NCI-H748 (cell line): ENCODE measurements around the gene CENPE.
A peak's percentile ranks its signal among the peaks of the same experiment; 100 is the strongest.
"Not testable (repeated sequence)": the region's sequence is repeated elsewhere in the genome, so short reads cannot be mapped to it uniquely, and the experiment has no call there.

Source experiments
- DNase-seq: peaks from one replicate; lab custom pipeline; 2025; ENCODE audit not compliant: unreplicated experiment; lab: John Stamatoyannopoulos, UW

Gene CENPE, protein sequence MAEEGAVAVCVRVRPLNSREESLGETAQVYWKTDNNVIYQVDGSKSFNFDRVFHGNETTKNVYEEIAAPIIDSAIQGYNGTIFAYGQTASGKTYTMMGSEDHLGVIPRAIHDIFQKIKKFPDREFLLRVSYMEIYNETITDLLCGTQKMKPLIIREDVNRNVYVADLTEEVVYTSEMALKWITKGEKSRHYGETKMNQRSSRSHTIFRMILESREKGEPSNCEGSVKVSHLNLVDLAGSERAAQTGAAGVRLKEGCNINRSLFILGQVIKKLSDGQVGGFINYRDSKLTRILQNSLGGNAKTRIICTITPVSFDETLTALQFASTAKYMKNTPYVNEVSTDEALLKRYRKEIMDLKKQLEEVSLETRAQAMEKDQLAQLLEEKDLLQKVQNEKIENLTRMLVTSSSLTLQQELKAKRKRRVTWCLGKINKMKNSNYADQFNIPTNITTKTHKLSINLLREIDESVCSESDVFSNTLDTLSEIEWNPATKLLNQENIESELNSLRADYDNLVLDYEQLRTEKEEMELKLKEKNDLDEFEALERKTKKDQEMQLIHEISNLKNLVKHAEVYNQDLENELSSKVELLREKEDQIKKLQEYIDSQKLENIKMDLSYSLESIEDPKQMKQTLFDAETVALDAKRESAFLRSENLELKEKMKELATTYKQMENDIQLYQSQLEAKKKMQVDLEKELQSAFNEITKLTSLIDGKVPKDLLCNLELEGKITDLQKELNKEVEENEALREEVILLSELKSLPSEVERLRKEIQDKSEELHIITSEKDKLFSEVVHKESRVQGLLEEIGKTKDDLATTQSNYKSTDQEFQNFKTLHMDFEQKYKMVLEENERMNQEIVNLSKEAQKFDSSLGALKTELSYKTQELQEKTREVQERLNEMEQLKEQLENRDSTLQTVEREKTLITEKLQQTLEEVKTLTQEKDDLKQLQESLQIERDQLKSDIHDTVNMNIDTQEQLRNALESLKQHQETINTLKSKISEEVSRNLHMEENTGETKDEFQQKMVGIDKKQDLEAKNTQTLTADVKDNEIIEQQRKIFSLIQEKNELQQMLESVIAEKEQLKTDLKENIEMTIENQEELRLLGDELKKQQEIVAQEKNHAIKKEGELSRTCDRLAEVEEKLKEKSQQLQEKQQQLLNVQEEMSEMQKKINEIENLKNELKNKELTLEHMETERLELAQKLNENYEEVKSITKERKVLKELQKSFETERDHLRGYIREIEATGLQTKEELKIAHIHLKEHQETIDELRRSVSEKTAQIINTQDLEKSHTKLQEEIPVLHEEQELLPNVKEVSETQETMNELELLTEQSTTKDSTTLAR (N-terminal part only)

DNA sequence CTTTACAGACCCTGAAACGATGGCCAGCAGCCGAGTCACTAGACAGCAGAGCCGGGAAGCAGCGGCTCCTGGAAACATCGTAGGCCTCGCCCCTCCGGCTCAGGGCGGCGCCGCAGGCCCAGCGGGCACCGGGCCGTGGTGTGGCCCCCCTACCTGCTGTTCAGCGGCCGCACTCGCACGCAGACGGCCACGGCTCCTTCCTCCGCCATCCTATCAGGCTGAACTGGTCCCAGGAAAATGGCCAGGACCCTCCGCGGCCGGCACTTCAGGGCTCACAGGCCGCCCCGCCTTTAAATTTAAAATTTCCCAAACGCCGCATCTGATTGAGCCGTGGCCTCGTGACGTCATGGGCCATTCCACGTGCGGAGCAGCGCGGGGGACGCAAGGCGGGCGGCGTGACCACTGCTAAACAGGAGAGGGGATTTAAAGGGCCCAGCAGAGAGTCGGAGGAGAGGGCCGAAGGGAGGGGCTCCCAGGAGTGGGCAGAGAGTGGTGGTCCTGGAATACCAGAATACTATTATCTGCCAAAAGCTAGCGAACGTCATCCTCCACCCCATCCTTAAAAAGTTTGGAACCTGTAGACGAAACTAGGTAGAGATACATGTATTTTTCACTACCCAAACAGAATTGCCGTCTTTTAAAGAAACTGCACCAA, at the start of gene CENPE:
CENPE (minus strand) TSS at position 233 of the 655 bp plus-strand sequence; CDS start at position 209, 24 bp downstream.
- peak; percentile 90 for DNase-seq

DNA sequence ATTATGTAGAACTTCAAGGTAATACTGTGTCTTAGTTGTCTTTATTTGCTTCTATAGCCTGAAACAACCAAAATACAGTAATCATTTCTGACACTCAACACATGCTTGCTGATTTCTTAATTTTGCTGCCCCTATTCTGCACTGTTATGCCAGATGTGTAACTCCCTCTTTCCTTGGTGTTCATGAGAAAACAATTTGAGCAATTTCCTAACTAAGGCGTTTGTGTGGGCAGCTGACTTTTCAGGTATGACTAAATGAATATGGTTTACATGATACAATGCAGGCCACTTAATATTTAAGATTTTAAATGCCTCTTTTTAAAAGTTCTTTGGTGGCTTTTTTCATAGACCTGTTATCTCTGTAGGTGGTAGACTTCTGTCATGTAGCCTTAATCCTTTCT, 46.1 kb upstream of the CENPE start:
- DNase-seq: no peak

DNA sequence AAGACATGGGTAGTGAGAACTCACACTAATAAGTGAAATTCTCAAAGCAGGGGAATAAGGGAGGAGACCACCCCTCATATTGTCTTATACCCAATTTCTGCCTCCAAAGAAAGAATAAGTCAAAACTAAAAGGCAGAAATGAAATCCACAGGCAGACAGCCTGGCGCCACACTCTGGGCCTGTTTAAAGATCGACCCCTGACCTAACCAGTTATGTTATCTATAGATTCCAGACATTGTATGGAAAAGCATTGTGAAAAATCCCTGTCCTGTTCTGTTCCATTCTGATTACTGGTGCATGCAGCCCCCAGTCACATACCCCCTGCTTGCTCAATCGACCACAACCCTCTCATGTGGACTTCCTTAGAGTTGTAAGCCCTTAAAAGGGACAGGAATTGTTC, 32.8 kb upstream of the CENPE start:
- DNase-seq: not testable (repeated sequence)

DNA sequence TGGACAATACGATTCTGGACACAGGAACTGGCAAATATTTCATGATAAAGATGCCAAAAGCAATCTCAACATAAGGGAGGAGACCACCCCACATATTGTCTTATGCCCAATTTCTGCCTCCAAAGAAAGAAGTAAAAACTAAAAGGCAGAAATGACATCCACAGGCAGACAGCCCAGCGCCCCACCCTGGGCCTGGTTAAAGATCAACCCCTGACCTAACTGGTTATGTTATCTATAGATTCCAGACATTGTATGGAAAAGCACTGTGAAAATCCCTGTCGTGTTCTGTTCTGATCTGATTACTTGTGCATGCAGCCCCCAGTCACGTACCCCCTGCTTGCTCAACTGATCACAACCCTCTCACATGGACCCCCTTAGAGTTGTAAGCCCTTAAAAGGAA, 25.4 kb upstream of the CENPE start:
- DNase-seq: not testable (repeated sequence)

DNA sequence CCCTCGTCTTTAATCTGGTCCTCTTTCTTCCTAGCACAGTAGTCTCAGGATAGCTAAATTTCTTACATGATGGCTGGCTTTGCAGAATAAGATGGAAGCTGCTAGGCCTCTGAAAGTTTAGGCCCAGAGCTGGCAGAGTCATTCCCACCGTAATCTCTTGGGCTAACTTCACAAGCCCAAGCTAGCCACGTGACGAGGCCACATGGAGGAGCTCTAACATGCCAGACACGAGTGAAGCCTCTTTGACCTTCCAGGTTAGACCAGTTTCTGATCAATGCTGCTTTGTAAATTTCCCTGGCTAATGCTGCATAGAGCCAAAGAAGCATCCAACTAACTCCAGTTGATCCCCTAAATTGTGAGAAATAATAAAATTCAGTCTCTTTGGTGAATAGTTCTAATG, 9.5 kb upstream of the CENPE start:
- peak; percentile 71 for DNase-seq

DNA sequence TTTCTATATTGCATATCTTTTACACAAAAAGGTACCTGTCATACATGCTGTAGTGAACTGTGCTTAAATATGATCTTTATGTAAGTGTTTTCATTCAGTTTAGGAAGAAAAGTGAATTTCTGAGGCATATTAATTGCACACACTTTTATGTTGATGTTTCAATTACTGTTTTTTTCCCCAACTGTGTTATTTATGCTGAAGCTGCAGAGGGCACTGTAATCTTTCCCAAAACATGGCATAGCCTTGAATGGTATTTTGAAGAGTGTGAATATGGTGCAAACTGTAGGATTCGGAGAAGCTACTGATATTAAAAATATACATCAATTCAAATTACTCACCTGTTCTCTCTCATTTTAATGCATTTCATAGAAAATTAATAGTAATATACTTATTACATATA, 6.0 kb upstream of the CENPE start:
- peak; percentile 34 for DNase-seq

DNA sequence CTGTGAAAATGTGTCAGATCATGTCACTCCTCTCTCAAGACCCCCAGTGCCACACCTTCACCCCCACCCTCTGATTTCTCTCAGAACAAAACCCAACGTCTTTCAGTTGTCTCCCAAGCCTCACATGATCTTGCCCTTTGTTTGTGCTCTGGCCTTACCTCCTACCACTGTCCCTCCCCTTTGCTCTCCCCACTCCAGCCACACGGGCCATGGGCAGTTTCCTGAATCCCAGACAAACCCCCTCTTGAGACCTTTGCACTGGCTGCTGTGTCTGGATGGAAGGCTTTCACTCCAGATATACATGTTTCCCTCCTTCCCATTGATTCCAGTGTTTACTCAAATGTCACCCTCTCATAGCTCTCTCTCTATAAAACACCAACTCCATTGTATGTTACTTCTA, 3.6 kb upstream of the CENPE start:
- no peak for DNase-seq

DNA sequence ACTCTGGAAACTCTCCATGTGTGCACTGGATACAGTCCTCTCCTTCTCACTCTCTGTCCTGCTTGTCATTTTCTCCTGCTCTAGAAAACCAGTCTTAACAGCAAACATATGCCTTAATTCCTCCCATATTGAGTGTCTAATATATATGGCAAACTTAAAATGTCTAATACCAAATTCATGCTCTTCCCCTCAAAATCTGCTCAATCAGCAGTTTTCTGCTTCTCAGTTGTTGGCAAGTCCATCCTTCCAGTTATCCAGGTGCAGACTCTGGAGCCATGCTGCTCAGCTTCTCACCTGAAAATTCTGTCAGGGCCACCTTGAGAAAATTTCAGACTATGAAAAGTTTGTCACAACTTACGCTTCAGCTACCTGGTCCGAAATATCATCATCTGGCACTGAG, 3.1 kb upstream of the CENPE start:
- no peak for DNase-seq

DNA sequence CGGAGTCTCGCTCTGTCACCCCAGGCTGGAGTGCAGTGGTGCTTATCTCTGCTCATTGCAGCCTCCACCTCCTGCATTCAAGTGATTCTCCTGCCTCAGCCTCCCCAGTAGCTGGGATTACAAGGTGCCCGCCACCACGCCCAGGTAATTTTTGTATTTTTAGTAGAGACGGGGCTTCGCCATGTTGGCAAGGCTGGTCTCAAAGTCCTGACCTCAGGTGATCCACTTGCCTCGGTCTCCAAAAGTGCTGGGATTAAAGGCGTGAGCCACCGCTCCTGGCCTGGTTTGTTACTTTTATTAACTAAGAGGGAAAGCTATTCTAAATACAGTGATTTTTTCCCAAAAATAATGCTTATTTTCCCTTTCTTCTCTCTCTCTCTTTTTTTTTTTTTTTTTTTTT, 866 bp upstream of the CENPE start:
- no peak for DNase-seq

DNA sequence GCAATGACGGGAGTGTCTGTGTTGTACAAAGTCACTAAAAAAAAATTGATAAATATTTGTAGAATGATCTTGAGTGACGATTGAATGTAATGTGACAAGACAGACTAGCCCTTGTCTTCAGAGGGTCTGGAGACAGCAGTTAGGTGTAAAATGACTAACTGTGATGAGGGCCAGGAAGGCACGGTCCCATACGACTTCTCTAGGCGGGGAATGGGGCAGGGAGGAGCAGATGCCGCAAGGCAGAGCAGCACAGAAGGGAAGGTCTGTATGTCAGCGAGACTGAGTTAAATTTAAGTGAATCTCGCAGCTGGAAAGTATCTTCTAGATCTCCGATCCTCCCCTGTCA, 405 bp downstream of the CENPE start:
- DNase-seq: no peak

DNA sequence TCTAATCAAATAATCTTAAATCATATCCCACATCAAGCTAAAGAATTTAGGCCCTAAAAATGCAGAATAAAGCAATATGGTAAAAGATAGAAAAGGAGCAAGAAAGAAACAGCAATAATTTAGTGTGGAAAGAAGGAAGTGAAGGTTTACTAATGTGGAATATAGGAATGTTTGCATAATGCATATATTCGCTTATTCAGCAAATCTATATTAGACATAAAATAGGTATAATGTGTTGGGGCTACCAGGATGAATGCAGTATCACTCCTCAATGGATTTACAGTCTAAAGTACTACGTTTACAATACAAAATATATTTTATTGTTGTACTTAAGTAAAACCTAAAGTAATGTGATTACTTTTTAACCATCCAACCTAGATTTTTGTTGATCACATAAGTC, 4.7 kb downstream of the CENPE start:
- no peak for DNase-seq

DNA sequence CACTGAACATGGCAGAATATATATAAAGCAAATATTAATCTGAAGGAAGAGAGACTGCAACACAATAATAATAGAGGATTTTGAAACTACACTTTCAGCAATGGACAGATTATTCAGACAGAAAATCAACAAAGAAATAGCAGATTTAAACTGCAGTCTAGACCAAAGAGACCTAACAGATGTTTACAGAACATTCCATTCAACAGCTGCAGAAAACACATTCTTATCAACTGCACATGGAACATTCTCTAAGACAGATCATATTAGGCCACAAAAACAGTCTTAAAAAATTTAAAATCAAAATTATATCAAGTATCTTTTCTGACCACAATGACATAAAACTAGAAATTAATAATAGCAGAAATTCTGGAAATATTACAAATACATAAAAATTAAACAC, 27.1 kb downstream of the CENPE start:
- DNase-seq: no peak

DNA sequence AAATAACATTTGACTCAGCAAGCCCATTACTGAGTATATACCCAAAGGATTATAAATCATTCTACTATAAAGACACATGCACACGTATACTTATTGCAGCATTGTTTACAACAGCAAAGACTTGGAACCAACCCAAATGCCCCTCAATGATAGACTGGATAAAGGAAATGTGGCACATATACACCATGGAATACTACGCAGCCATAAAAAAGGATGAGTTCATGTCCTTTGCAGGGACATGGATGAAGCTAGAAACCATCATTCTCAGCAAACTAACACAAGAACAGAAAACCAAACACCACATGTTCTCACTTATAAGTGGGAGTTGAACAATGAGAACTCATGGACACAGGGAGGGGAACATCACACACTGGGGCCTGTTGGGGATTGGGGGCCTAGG, 28.4 kb downstream of the CENPE start:
- DNase-seq: not testable (repeated sequence)

DNA sequence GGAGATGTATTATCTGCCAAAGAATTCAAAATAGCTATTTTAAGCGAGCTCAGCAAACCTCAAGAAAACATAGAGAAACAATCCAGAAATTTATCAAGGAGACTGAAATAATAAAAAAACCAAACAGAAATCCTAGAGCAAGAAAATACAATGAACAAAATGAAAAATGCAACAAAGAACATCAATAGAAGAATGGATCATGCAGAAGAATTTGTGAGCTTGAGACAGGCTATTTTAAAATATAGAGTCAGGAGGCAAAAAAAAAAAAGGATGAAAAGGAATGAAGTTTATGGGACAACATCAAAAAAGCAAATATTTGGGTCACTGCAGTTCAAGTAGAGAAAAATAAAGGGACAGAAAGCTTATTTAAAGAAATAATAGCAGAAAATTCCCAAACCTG, 29.1 kb downstream of the CENPE start:
- no peak for DNase-seq

DNA sequence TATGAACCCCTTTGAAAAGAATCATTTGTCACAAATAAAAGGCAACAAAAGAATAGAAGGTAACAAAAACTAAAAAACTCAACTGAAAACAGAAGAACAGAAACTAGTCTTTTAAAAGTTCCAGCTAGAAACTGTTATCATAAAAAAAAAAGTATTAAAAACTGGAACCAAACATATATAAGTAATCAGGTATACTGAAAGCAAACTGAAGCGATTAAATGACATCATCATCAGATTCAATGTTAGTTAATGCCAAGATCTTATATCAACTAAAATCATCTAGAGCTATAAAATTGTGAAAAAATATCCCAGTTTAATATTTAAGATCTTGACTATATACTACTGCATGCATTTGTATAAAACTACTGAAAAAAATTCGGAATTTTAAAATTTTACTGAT, 36.0 kb downstream of the CENPE start:
- DNase-seq: no peak

DNA sequence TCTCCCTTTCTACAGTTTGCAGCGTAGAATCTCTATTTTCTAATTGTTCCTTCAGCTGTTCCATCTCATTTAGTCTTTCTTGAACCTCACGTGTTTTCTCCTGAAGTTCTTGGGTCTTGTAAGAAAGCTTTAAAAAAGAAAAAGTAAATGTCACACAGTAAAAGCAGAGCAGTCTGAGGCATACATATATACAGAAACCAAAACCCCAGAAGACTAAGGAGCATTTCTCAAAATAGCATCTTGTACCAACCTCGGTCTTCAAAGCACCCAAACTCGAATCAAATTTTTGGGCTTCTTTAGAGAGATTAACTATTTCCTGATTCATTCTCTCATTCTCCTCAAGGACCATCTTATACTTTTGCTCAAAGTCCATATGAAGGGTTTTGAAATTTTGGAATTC, 39.4 kb downstream of the CENPE start:
- no peak for DNase-seq

DNA sequence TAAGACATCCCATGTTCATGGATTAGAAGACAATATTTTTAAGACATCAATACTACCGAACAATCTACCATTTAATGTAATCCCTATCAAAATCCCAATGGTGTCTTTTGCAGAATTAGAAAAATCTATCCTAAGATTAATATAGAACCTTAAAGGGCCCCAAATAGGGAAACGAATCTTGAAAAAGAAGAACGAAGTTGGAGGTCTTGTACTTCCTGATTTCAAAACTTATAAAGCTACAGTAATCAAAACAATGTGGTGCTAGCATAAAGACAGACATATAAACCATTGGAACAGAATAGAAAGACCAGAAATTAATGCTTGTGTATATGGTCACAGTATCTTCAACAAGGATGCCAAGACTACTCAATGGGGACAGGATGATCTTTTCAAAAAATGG, 42.0 kb downstream of the CENPE start:
- DNase-seq: no peak

DNA sequence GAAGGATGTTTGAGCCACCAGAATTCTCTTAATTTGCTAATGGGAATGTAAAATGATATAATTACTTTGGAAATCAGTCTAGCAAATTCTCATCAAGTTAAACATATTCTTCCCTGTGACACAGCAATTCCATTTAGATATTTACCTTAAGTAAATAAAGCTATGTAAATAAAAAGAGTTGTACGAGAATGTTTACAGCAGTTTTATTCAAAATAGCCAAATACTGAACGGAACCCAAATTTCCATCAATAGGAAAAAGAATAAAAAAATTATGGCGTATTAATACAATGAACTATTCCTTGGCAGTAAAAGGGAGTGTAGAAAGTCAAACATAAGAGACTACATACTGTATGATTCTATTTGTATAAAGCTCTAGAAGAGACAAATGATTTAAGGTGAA, 45.8 kb downstream of the CENPE start:
- DNase-seq: no peak

DNA sequence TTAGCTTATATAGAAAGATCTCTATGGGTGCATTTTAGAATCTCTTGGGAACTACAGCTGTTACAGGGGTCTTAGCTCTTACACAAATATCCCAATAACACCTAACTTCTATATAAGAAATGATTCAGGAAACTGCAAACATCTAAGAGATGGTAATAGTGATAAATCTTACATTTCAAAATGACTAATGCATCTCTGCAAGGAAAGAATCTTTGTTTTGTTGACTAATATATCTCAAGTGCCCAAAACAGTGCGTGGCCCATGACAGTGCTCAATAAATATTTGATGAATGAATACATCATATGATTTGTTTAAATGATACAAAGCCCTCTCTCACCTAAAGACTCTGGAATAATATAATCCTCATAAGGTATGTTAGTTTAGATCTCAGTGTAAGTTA, 47.5 kb downstream of the CENPE start:
- DNase-seq: no peak

DNA sequence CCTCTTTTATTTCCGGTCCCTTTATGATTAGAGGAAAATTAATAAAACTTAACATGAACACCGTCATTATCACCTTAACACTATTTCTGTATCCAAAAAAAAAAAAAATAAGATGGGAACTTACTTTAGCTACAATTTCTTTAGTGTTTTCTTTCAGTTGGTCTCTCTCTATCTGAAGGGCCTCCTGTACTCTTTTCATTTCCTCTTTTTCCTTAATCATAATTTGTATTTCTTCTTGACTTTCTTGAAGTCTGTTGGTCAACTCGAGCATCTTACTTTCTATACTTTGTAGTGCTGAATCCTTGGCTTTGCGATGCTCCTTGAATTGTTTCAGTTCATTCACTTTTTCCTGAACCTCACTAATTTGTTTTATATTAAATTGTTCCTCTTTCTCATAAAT, 53.2 kb downstream of the CENPE start:
- no peak for DNase-seq

DNA sequence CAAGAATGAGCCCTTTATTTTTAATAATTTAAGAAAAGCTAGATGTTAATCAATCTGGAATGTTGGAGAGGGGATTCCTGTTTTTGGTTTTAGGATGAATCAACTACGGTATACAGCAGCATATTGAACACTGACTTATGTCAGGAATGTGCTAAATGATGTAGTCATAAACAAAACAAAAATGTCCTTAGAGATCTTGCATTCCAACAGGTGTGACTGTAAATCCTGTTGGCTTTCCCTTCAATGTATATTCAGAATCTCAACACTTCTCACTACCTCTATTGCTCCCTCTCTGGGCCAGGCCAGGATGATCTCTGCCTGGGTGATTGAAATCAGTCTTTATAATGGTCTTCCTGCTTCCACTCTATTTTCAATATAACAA, 60.7 kb downstream of the CENPE start:
- DNase-seq: no peak
